OCI-LY1 (cell line): ENCODE measurements around the gene METTL22.
A peak's percentile ranks its signal among the peaks of the same experiment; 100 is the strongest.

ENCODE experiments used
- H2AFZ ChIP-seq: fragments of 200-600 bp; sonication (generic), shearing (Covaris generic); 2 replicates; pipeline ENCODE4 v1.6.0; 2014; ENCODE audit warnings: antibody characterized with exemption, mild to moderate bottlenecking, low read length
- H3F3A ChIP-seq: fragments of 200-600 bp; sonication (generic), shearing (Covaris generic); 2 replicates; pipeline ENCODE4 v1.6.0; 2014; ENCODE audit warnings: mild to moderate bottlenecking, antibody characterized with exemption, low read length, moderate library complexity; ENCODE audit not compliant: insufficient read depth
- H3K27ac ChIP-seq: fragments of 200-600 bp; sonication (generic); 2 replicates; pipeline ENCODE4 v1.5.1; 2014; ENCODE audit warnings: low read length, mixed run types, mild to moderate bottlenecking, low read depth; ENCODE audit not compliant: poor library complexity, severe bottlenecking
- H3K27me3 ChIP-seq: fragments of 200-600 bp; sonication (generic); 2 replicates; pipeline ENCODE4 v1.6.0; 2014; ENCODE audit warnings: antibody characterized with exemption, mild to moderate bottlenecking, low read length, moderate library complexity; ENCODE audit not compliant: insufficient read depth
- H3K36me3 ChIP-seq: fragments of 200-600 bp; sonication (generic); 2 replicates; pipeline ENCODE4 v1.6.1; 2014; ENCODE audit warnings: mild to moderate bottlenecking, antibody characterized with exemption, low read length, moderate library complexity, mixed read lengths; ENCODE audit not compliant: insufficient read depth
- H3K4me1 ChIP-seq: fragments of 200-600 bp; sonication (generic); 2 replicates; pipeline ENCODE4 v1.5.1; 2014; ENCODE audit warnings: mild to moderate bottlenecking, low read length, moderate library complexity; ENCODE audit not compliant: insufficient read depth, severe bottlenecking
- H3K4me2 ChIP-seq: fragments of 200-600 bp; sonication (generic), shearing (Covaris generic); 2 replicates; pipeline ENCODE4 v1.6.1; 2014; ENCODE audit warnings: low read length
- H3K4me3 ChIP-seq: fragments of 200-600 bp; sonication (generic); 2 replicates; pipeline ENCODE4 v1.5.1; 2014; ENCODE audit warnings: low read length, low read depth, mild to moderate bottlenecking, mixed read lengths; ENCODE audit not compliant: poor library complexity, severe bottlenecking
- H3K79me2 ChIP-seq: fragments of 200-600 bp; shearing (Covaris generic); 2 replicates; pipeline ENCODE4 v1.6.1; 2016; ENCODE audit warnings: mixed run types, low read length, mixed read lengths; ENCODE audit not compliant: insufficient read depth
- H3K9ac ChIP-seq: fragments of 200-600 bp; sonication (generic), shearing (Covaris generic); 2 replicates; pipeline ENCODE4 v1.6.1; 2014; ENCODE audit warnings: mild to moderate bottlenecking, low read length, mixed read lengths
- H3K9me2 ChIP-seq: fragments of 200-600 bp; sonication (generic), shearing (Covaris generic); 2 replicates; pipeline ENCODE4 v1.6.1; 2014; ENCODE audit warnings: low read depth, mild to moderate bottlenecking, low read length, mixed read lengths
- H3K9me3 ChIP-seq: fragments of 200-600 bp; shearing (Covaris generic); 2 replicates; pipeline ENCODE4 v1.6.1; 2014; ENCODE audit warnings: low read length, mixed read lengths
- H4K20me1 ChIP-seq: fragments of 200-600 bp; sonication (generic), shearing (Covaris generic); 2 replicates; pipeline ENCODE4 v1.6.0; 2016; ENCODE audit warnings: mild to moderate bottlenecking, low read length; ENCODE audit not compliant: insufficient read depth
- EZH2 ChIP-seq: fragments of 200-600 bp; sonication (generic), shearing (Covaris generic); IDR thresholded peaks from 2 replicates; pipeline ENCODE4 v1.8.0; 2017; ENCODE audit warnings: borderline replicate concordance, mixed run types, mild to moderate bottlenecking, antibody characterized with exemption, low read length, moderate library complexity, mixed read lengths
- TF ChIP-seq, protein P1 (sequence below): fragments of 200-600 bp; sonication (generic), shearing (Covaris generic); IDR thresholded peaks from 2 replicates; pipeline ENCODE4 v1.5.1; 2017; ENCODE audit warnings: mild to moderate bottlenecking, antibody characterized with exemption, low read length, moderate library complexity, mixed read lengths

The METTL22 gene

GRCh38 chr16:8675183-8676159, 54.0 kb downstream of the METTL22 start:
- no peaks in the 10 kb centered on the region for H3K9me2 ChIP-seq
- no peak overlapping the region for H3K27ac ChIP-seq
- H4K20me1 ChIP-seq: no peaks in the 10 kb centered on the region
- H3K79me2 ChIP-seq: no peaks in the 10 kb centered on the region
- H2AFZ ChIP-seq: no peak overlapping the region
- peak overlapping the region; percentile 72 for H3K4me3 ChIP-seq
- peak overlapping the region; percentile 90 for H3K4me2 ChIP-seq
- H3K27me3 ChIP-seq: peaks cover 8% of the 10 kb centered on the region; the same call in 1 of the 2 replicates
- H3K9ac ChIP-seq: peak overlapping the region; percentile 63; the same call in 1 of the 2 replicates
- peaks cover 11% of the 10 kb centered on the region for H3K4me1 ChIP-seq
- no peaks in the 10 kb centered on the region for H3F3A ChIP-seq
- 0 out of 2 replicates have a peak, but pooled peaks cover 3% of the 10 kb centered on the region for H3K9me3 ChIP-seq
- TF ChIP-seq EZH2: no peak
- TF ChIP-seq, protein P1, sequence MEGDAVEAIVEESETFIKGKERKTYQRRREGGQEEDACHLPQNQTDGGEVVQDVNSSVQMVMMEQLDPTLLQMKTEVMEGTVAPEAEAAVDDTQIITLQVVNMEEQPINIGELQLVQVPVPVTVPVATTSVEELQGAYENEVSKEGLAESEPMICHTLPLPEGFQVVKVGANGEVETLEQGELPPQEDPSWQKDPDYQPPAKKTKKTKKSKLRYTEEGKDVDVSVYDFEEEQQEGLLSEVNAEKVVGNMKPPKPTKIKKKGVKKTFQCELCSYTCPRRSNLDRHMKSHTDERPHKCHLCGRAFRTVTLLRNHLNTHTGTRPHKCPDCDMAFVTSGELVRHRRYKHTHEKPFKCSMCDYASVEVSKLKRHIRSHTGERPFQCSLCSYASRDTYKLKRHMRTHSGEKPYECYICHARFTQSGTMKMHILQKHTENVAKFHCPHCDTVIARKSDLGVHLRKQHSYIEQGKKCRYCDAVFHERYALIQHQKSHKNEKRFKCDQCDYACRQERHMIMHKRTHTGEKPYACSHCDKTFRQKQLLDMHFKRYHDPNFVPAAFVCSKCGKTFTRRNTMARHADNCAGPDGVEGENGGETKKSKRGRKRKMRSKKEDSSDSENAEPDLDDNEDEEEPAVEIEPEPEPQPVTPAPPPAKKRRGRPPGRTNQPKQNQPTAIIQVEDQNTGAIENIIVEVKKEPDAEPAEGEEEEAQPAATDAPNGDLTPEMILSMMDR: no peak
- H3K36me3 ChIP-seq: no peaks in the 10 kb centered on the region; the same call in 1 of the 2 replicates

GRCh38 chr16:8676160-8676547, 54.7 kb downstream of the METTL22 start:
- Histone ChIP-seq H3K27ac (no peak overlapping the region), H3F3A (no peaks in the 10 kb centered on the region), H3K4me3 (no peak overlapping the region), H4K20me1 (no peaks in the 10 kb centered on the region), H3K27me3 (peaks cover 8% of the 10 kb centered on the region; the same call in 1 of the 2 replicates), H3K79me2 (no peaks in the 10 kb centered on the region), H2AFZ (no peak overlapping the region), H3K36me3 (no peaks in the 10 kb centered on the region; the same call in 1 of the 2 replicates), H3K4me1 (peaks cover 11% of the 10 kb centered on the region), H3K4me2 (no peak overlapping the region), H3K9me3 (0 out of 2 replicates have a peak, but pooled peaks cover 3% of the 10 kb centered on the region), H3K9me2 (no peaks in the 10 kb centered on the region), H3K9ac (no peak overlapping the region)
- TF ChIP-seq, protein P1: no peak
- no peak for TF ChIP-seq EZH2

DNA sequence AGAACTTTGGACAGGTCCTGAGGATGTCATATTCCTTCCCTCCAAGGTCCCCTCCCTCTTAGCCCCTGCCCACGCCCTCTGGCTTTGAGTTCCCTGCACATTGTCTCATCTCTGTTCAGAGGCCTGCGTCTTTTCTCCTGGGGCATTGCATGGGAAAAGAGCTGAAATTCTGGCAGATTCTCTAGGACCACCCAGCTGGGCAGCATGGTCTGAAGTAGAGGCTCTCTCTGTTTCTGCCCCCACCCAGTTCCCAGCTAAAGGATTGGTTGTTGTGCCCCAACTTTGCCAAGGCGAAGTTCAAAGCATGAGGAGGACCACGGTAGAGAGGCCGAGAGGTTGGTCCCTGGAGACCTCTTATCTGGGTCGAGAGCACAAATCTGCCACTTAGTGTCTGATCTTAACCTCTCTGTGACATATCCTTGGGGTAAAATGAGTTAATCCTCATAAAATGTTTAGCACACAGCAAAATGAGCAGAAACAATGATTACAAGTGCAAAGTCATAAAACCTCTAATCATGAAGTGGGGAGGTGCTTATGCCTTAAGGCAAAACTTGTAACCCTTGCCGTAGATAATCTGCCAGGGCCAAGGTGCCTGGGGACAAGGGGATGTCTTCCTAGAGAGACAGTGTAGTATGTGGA, 55.4 kb downstream of the METTL22 start:
- no peaks in the 10 kb centered on the region for H3K9me2 ChIP-seq
- no peaks in the 10 kb centered on the region for H4K20me1 ChIP-seq
- no peak overlapping the region for H3K27ac ChIP-seq
- H3K9ac ChIP-seq: no peak overlapping the region
- H3K79me2 ChIP-seq: no peaks in the 10 kb centered on the region
- H2AFZ ChIP-seq: no peak overlapping the region
- H3K27me3 ChIP-seq: peaks cover 8% of the 10 kb centered on the region; the same call in 1 of the 2 replicates
- no peaks in the 10 kb centered on the region for H3F3A ChIP-seq
- H3K4me3 ChIP-seq: no peak overlapping the region
- TF ChIP-seq, protein P1: no peak
- TF ChIP-seq EZH2: no peak
- H3K4me2 ChIP-seq: no peak overlapping the region
- H3K36me3 ChIP-seq: no peaks in the 10 kb centered on the region; the same call in 1 of the 2 replicates
- H3K9me3 ChIP-seq: 0 out of 2 replicates have a peak, but pooled peaks cover 3% of the 10 kb centered on the region
- H3K4me1 ChIP-seq: peaks cover 11% of the 10 kb centered on the region
